ENCODE data around the gene FCAMR.

FCAMR gene

GRCh38 chr1:207000651-207001291 lies 30.5 kb upstream of the FCAMR start:
- DNase-seq (ENCODE audit: low read depth), result no peak

DNA sequence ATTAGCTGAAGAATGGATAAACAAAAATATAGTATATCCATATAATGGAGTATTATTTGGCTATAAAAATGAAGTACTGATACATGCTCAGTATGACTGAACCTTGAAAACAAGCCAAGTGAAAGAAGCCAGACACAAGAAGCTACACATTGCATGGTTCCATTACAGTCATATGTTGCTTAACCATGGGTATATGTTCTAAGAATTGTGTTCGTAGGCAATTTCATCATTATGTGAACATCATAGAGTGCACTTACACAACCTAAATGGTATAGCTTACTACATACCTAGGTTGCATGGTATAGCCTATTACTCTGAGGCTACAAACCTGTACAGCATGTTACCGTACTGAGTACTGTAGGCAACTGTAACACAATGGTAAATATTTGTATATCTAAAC lies 28.6 kb upstream of the FCAMR start:
- DNase-seq (ENCODE audit: low read depth), result no peak

DNA sequence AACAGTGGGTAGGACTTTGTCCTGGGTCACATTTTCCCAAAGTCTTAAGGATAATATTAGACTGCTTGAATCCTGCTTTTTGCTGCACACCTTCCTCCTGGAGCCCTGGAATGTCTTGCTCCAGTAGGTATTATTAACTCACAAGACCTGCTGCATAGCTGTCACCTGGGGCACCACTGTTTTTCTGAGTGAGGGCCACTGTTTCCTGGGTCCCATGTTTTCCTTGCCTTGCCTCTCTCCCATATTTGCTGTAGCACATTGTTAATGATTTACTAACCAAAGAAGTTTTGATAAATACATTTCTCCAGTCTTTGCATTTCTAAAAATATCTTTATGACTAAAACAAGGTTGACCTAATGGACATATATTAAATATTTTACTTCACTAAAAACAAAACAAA lies 22.5 kb upstream of the FCAMR start:
- no peak for DNase-seq (ENCODE audit: low read depth)

DNA sequence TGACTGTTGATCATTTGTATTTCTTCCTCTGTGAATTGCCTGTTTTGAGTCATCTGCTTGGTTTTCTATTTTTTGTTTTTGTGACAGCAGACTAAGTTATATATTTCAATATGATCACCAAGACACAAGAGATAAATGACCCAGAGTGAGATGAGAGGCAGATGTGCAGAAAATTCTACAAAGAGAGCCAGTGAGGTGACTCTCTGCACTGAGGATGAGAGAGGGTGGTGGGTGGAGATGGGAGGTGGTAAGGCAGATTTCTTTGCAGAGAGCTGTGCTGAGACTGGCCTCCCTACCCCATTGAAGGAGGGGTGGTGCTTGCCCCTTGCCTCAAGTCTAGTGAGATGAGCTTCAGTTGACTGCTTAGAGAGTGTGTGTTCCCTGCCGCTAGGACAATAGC lies 17.6 kb upstream of the FCAMR start:
- DNase-seq (ENCODE audit: low read depth), result no peak

DNA sequence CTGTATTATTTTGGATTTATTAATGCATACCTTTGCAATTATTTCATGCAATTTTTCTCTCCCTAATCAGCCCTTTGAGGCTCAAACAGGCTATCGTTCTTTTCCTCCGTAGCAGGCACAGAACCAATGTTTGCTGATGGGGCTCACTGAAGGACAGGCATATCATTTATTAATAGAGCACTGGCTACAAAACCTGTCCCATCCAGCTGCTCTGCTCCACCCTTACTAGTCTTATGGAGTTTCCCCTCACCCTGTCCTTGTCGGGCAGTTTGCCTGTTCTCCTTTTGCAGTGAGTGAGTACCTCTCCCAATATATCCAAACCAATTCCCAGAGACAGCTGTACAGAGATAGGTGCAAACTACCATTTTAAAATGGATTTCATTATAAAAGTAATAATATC lies 16.6 kb upstream of the FCAMR start:
- DNase-seq (ENCODE audit: low read depth), result no peak

- DNase-seq (ENCODE audit: low read depth), result no peak
Measured at GRCh38 chr1:206986402-206986801, 16.1 kb upstream of the FCAMR start.

DNA sequence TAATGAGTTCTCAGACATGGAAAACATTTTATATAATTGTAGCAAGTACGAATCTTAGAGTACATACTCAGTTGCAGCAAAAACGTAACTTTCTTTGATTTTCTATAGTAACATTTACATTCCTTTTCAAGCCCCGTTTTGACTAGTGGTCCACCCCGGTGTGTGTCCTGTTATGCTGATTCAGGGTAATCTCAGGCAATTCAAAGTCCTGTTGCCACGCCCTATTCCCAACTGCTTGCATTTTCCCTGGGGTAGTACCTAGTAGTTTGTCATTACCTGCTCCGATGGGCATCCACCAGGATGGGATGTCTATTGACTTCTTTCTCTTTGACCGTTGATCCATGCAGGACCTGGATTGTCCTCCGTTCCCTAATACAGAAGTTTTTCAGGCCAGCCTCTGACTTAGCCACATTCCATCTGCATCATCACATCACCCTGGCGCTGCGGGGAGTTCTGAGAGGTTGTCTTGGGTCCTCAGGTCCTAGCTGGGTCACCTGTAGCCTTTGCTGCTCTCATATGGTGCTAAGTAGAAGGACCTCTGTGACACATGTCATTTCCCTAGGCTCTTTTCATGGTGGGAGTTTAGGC lies 15.0 kb upstream of the FCAMR start:
- no peak for DNase-seq (ENCODE audit: low read depth)

DNA sequence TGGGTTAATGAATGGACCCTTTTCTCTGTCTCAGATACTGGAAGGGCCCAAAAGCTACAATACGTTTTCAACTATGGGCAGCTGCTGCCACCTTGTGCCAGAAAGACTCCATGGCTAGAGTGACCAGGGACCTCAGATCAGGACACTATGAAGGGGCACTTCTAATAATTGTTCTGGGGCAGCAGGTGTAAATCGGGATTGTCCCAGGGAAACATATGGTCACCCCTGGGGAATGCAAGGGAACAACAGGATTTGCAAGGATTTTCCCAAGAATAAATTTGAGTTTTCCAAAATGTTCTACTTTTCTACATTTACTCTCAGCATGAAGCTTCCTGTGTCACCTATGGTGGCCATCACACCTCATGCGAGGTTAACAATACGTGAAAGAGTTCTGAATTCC lies 12.0 kb upstream of the FCAMR start:
- peak; percentile 18 for DNase-seq (ENCODE audit: low read depth)

DNA sequence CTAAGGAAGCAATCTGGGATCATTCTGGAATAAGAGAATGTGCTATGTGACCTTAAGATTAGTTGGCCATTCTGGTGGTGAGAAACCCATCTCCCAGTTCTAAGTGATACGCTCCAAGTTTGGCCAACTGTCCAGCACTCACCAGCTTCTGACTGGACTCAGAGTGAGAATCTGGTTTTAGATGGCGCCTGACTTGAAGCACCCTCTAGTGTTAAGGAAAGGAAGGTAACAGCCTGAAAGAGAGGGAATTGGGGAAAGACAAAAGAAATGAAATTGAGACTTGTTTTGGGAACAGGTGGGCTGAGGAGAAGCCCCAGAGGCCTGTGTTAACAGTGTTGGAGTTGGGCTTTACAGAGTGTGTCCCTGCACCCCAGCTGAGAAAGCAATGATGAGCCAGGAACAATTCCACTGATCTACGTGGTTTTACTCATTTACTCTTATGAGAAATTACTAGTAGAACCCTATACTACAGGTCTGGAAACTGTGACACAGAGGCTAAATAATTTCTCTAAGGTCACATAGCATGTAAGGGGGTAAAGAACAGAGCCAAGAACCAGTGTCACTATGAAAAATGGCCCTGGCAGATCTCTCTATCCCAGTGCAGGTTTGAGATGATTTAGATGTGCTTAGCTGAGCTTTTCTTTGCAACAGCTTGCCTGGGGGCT lies 9.3 kb upstream of the FCAMR start:
- peak; percentile 9 for DNase-seq (ENCODE audit: low read depth)

- no peak for DNase-seq (ENCODE audit: low read depth)
Measured at GRCh38 chr1:206978259-206978658, 8.0 kb upstream of the FCAMR start.

DNA sequence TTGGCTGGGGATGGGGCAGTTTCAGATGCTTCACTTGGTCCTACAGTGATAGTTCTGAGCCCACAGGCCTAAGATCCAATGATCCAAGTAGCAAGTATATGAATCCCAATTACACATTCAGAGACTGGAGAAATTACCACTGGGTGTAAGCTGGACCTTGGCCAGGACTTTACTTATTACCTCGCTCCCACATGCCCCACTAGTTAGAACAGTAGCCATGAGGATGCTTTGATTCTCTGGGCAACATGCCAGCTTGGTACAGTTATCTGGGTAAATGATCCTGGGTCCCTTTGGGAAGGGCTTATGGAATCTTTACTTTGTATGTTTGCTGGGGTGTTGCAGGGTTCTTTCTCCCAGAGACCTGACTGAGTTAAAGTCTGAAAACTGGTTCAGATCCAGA lies 5.0 kb upstream of the FCAMR start:
- DNase-seq (ENCODE audit: low read depth), result no peak

- no peak for DNase-seq (ENCODE audit: low read depth)
Measured at GRCh38 chr1:206974140-206974539, 3.9 kb upstream of the FCAMR start.

DNA sequence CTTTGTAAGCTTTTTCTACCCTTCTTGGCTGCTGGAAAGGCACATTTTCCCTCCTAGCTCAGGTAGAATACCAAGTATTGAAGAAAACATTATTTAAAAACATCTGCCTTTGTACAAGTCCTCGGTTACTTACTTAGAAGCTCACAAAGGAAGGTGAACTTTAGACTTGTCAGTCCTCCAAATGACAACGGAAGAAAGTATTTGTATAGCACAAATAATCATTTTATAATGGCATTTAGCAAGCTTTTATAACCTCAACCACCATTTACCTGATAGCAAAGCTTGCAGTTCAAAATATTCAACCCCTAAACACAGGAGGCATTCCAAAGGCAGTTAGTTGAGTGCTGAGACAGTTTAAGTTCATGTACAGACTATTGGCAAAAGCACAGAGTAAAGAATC lies 2.5 kb upstream of the FCAMR start:
- no peak for DNase-seq (ENCODE audit: low read depth)

GRCh38 chr1:206971029-206971655 lies 882 bp upstream of the FCAMR start:
- DNase-seq (ENCODE audit: low read depth), result no peak

- no peak for DNase-seq (ENCODE audit: low read depth)
Measured at GRCh38 chr1:206969090-206969489, 1.2 kb downstream of the FCAMR start.

GRCh38 chr1:206967096-206967849 lies 3.0 kb downstream of the FCAMR start:
- DNase-seq (ENCODE audit: low read depth), result no peak

DNA sequence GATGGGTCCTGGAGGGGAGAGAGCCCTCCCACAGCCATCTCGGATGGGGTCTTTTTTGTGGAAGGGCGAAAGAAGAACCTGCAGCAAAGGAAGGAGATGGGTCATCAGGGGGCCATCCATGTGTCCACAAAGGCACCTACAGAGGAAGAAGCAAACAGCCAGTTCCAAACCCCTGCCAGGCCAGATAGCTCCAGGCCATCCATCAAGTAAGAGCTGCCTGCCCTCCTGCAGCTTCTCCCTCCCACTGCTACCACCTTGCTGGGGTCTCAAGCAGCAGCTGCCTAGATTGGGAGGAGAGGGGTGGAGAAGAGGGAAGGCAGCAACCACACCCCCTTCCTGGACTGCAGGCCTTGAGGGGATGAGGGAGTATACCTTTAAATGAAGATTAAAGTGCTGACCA lies 4.5 kb downstream of the FCAMR start:
- no peak for DNase-seq (ENCODE audit: low read depth)

DNA sequence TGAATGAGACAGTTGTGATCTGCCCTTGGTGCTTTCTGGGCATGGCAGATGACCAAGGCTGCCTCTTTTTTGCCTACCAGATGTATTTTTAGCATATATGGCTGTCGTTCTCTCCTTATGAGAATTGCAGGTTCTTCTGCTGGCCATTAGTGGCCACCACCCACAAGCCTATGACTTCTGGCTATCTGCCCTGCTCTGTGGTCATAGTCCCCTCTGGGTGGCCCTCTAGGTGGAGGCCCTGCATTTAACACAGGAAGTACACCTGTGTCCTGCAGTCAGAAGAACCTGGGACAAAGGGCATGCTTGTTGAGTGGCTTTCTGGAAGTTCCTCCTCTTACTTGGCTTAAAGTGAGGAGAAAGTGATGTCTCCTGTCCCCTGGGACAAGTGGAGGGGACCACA lies 6.5 kb downstream of the FCAMR start:
- no peak for DNase-seq (ENCODE audit: low read depth)

DNA sequence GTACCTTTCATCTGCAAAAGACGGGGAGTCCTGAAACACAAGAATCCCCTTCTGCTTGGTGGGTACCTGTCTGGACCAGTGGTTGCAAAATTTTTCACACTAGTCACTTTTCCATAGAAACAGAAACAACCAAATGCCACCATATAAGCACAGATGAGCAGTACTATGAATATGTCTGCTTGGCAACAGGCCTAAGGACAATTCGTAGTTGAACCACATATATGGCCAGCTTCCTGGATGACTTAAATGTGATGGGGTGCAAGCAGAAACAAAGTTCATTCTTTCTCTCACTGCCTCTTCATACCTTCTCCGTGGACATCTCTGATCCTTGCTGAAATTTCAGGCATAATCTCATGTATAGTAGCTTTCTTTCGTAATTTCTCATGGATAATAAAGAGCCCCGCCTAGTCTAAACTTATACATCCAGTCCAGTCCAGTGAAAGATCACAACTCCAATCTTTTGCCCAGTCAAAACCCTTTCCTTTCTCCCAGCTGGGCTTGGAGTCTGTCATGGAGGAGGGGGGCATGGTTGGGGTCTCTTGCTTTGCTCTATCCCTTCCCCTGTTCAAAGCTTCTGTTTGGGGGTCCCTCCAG lies 7.0 kb downstream of the FCAMR start:
- DNase-seq (ENCODE audit: low read depth), result no peak

GRCh38 chr1:206962272-206962671 lies 8.0 kb downstream of the FCAMR start:
- DNase-seq (ENCODE audit: low read depth), result no peak

GRCh38 chr1:206961668-206962067 lies 8.6 kb downstream of the FCAMR start:
- no peak for DNase-seq (ENCODE audit: low read depth)

- DNase-seq (ENCODE audit: low read depth), result no peak
Measured at GRCh38 chr1:206960676-206961386, 9.4 kb downstream of the FCAMR start.
